DMS114 treated with DMSO at 0.1 percent for 48 hours (cell line): ENCODE data around the gene RPA4.
"Not testable (repeated sequence)": the region's sequence is repeated elsewhere in the genome, so short reads cannot be mapped to it uniquely, and the experiment has no call there.

Source experiments
- DNase-seq: peaks from one replicate; lab custom pipeline; 2025; ENCODE audit not compliant: unreplicated experiment; lab: John Stamatoyannopoulos, UW

RPA4 gene, protein sequence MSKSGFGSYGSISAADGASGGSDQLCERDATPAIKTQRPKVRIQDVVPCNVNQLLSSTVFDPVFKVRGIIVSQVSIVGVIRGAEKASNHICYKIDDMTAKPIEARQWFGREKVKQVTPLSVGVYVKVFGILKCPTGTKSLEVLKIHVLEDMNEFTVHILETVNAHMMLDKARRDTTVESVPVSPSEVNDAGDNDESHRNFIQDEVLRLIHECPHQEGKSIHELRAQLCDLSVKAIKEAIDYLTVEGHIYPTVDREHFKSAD

DNA sequence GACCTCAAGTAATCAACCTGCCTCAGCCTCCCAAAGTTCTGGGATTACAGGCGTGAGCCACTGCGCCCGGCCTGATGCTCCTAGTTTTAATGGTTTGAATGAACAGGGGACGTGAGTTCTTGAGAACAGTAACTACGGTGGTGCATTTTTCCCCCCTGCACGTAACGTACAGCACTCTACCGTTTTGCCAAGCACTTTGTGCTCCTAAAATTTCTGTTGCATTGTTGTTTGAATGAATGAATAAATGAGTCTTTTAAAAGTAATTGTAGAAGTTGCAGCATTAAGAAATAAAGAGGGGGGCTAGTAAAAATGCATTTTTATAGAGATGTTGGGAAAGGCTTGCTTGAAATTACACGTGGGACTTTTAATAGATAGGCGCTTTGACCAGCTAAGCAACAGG, at the start of gene RPA4:
RPA4 (plus strand) TSS at position 301 of the 400 bp plus-strand sequence. CDS start 403 bp downstream, outside the sequence.
- no peak for DNase-seq

DNA sequence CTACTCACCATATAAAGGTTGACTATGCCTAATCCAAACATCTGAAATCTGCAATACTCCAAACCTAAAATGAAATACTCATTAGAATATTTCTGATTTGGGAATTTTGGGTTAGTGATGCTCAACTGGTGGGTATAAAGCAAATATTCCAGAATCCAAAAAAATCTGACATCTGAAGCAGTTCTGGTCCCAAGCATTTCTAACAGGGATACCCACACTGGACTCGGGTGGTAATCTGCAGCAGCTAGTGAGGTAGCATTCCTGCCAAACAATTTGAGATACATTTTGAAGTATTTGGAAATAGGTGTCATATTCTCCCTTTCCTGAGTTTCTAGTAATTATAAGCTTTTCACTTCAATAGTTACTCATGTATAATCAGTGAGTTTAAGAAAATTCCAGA, 49.6 kb upstream of the RPA4 start:
- DNase-seq = no peak

DNA sequence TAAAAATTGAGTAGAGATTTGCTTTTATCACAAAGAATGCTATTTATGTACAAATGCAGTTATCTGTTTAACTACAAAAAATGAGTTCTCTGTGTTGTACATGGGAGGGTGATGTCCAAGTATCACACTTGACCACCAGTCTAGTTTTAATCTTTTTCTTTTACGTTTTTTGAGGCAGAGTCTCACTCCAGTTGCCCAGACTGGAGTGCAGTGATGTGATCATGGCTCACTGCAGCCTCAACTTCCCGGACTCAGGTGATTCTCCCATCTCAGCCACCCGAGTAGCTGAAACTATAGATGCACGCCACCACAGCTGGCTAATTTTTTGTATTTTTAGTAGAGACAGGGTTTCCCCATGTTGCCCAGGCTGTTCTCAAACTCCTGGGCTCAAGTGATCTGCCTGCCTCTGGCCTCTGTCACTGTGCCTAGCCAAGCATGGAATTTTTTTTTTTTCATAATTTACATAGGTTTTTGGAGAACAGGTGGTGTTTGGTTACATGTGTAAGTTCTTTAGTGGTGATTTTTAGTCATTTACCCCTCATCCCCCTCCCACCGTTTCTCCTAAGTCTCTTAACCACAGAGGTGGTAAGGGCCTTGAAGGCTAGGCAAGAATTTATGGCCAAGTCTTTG, 47.9 kb upstream of the RPA4 start:
- DNase-seq = no peak

DNA sequence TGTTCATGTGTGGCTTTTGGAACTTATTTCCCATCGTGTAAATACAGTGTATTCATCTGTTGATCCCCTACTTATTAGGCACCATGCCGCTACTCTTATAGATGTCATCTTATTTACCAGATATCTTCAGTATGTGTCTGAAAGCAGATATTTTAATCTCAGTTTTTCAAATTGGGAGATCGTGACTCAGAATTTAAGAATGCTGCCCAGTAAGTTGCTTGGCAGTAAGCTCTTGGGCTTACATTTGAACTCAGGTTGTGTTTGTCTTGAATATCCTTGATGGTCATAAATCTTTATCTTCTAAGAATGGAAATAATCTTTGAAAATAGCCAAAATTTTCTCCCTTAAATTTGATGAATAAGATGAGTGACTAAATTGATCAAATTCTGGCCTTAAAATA, 45.9 kb upstream of the RPA4 start:
- DNase-seq = no peak

DNA sequence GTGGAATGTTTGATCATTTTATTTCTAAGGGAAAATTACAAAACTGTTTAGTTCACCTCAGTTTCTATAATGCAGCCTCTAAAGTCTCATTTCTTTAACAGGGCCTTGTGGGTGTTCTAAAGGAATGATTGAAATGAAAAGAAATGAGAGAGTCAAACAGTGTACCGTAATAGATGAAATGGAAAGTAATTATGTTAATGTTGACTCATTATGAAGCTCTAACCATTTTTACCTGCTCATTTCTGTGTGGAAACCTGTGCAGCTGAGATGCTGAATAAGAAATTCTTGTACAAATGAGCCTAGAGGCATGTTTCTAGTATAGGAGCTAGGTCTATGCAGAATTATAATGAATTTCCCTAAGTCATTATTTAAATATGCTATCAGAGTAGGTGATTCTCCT, 45.2 kb upstream of the RPA4 start:
- DNase-seq = no peak

DNA sequence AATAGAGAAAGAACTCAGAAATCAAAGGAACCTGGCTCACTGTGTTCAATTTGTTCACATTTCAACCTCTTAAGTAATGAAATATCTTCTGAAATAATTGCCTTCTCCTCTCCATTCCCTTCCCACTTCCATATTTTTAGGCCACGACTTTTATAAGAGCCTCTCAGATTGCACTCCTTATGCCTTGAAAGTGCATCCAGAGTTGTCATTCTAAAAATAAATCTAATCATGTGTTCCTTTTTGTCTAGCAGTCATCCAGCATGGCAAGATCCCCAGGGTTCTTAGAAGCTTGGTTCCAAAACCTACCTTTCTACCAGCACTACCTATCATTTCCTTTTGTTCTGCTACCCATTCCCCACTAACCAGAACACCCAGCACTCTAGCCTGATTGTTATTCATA, 42.4 kb upstream of the RPA4 start:
- no peak for DNase-seq

DNA sequence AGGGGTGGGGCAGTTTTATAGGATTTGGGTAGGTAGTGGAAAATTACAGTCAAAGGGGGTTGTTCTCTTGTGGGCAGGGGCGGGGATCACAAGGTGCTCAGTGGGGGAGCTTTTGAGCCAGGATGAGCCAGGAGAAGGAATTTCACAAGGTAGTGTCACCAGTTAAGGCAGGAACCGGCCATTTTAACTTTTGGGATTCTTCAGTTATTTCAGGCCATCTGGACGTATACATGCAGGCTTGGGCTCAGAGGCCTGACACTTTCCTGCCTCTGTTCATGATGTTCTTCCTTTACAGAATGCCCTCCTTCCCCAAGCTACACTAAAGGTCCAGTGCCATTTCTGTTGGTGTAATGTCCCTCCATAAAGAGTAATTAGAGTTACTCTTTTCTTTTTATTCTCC, 41.8 kb upstream of the RPA4 start:
- not testable (repeated sequence) for DNase-seq

DNA sequence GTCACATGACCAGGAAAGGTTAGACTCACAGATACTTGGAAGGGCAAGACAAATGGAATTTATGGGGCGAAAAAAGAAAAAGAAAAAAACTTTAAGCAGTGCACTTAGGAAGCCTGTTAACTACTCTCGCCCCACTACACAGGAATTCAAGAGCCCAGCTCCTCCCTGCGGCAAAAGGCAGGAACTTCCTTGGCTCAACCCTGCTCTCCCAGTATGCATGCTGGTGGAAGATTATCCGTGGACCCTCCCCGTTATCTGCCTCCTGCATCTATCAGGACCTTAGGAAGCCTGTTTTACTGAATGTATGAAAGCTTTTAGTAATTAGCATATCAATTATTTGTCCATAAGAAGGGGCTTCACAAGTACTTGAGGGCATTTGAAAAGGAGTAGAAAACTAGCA, 40.1 kb upstream of the RPA4 start:
- DNase-seq = no peak

DNA sequence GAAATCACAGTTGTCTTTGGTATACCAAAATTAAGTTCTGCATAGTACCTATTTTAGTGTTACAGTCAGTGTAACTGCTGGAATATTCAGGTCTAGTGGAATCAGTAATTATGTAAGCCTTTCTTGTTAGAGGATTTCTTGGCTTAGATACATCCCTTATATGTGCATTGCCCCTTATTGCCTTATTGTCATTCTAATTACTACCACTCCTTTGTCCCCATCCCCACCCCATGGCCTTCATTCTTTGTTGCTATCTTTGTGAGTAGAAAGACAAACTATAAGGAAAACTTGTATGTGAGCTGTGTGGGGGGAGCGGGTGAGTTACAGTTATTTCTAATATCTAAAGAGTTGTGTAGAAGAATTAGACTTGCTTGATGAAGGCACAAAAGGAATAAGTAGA, 36.9 kb upstream of the RPA4 start:
- no peak for DNase-seq

DNA sequence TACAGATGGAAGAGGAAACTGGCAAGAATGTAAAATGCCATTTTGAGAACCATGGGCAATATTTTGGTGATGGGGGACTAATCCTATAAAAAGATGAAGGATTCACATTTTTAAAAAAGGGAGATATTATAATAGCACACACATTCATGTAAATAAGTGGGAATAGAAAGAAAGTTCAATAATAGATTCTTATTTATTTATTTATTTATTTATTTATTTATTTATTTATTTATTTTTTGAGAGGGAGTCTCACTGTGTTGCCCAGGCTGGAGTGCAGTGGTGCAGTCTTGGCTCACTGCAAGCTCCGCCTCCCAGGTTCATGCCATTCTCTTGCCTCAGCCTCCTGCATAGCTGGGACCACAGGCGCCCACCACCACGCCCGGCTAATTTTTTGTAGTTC, 24.3 kb upstream of the RPA4 start:
- DNase-seq = not testable (repeated sequence)

DNA sequence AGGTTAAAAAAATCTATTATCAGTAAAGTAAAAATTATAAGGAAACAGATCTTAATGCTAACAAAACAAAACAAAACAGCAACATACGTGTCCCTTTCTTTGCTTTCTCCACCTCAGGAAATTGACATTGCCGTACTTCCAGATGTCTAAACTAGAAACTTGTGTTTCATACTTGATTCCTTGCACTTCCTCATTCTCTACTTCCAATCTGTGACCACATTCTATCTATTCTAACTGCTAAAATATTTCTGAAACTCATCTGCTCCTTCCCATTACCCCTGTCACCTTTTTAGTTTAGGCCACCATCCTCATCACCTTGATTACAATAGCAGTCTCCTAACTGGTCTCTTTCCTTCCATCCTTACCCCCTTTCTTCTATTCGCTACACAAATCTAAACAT, 22.5 kb upstream of the RPA4 start:
- DNase-seq = no peak

DNA sequence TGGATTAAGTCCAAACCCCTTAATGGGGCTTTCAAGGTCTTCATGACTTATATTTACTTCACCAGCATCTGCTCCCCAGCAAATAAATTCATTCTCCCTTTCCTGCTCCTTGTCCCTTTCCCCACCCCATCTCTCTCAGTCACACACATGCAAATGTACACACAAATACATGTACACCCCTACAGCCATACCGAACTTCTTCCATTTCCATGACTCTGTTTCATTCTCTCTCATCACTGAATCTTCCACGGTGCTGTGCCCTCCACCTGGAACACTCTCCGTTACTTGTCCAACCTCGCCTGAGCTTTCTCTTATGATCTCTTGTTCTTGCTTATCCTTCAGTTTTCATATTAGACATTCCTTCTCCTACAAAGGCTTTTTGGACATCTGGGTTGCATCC, 22.0 kb upstream of the RPA4 start:
- no peak for DNase-seq

DNA sequence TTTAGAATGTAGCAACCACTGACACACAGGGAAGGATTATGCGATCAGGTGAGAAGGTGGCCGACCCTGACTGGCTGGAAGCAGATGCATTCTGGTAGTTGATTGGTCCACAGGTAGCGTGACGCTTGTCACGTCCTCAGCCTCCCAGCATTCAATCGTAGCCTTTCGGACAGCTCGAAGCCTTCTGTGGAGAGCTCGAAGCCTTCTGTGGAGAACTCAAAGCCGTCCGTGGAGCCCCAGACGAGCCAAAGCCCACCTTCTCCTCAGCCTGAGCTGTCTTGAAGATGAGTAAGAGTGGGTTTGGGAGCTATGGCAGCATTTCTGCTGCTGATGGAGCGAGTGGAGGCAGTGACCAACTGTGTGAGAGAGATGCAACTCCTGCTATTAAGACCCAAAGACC, 319 bp downstream of the RPA4 start:
- no peak for DNase-seq

DNA sequence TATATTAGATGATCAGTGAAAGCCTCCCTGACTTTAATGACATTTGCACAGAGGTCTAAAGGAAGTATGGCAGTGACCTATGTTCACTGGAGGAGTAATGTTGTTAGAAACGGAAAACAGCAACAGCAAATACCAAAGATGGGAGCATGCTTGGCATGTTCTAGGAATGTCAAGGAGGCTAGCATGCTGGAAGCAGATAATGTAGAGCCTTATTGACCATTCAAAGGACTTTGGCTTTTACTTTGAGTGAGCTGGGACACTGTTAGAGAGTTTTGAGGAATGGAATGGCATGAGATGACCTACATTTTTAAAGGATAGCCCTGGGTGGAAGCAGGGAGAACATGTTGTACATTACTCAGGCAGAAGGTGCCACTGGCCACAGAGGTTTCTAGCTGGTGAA, 6.0 kb downstream of the RPA4 start:
- DNase-seq = no peak

DNA sequence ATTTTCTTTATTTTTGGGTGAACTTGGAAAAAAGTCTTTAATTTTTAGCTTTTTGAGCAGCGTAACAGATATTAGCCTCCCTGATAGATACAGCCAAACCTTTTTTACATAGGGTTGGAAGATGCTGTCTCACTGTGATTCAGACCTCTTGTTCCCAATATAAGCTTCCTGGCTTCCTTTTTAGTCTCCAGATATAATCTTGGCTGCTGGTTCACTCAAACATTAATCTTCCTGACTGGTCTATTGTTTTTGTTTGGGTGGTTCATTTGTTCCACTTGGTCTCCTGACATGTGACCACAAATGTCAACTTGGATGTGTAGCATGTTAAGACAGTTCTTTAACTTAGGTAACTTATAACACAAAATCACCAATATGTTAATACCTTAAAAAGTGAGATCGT, 23.0 kb downstream of the RPA4 start:
- no peak for DNase-seq

DNA sequence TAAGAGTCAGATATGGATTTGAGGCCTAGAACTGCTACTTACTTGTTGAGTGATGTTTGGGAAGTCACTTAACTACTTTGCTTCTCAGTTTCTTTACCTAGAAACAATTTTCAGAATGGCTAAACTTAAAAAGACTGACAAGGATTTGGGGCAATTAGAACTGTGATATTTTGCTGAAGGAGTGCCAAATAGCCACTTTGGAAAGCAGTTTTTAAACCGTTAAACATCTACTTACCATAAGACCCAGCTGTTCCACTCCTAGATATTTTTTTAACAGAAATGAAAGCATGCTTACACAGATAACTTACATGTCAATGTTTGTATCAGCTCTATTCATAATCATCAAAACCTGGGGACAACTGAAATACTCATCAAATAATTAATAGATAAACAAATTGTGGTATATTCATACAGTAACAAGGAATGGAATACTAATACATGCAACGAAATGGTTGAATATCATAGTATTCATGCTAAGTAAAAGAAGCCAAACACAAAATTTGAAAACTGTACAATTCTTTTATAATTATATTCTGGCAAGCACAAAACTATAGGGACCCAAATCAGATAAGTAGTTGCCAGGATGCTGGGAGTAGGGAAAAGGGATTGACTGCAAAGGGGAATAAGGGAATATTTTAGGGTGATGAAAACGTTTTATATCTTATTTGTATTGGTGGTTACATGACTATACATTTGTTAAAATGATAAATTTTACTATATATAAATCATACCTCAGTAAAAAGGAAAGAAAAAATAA, 24.0 kb downstream of the RPA4 start:
- DNase-seq = no peak

DNA sequence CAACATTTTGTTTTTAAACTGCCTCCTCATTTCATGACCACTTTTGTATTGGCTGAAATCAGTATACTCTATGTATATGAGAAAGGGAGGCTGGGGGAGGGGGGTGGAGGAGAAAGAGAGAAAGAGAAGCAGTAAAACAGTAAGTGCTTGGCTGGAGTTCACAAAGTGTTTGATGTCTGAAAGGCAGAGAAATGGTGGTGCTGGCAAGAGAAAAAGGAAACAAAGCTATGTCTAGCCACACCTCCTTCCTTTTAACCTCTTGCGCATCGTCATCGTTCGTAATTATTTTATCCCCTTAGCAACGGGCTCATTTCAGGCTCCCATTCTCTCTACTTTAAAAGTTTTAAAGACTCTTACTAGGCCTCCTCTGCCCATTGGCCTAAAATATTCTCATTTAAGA, 25.6 kb downstream of the RPA4 start:
- no peak for DNase-seq

DNA sequence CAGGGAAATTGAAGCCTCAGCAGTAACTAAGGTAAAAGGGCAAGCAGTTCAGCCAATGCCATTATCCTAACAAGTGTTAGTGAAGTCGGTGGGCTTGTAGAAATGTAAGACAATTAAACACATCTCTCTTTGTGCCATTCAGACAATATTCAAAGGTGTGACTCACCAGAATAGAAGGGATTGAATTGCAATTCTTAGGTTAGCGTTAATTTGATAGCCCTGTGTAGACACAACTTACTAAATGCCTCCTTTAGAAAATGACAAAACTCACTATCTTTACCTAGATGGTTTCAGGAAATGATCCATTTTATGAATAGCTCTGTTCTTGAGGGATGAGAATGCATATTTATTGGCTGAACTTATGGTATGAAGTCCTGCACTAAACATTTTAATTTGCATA, 35.2 kb downstream of the RPA4 start:
- no peak for DNase-seq

DNA sequence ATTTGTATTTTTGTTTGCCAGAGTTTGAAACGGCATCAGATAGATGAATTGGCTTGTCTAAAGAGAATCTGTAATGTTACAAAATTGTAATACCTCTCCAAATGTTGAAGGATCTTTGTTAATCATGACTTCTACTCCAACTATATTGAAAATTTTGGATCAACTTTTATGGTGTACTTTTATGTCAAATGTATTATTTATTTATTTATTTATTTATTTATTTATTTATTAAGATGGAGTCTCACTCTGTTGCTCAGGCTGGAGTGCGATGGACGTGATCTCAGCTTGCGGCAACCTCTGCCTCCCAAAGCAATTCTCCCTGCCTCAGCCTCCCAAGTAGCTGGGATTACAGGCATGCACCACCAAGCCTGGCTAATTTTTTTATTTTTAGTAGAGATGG, 36.0 kb downstream of the RPA4 start:
- DNase-seq = no peak

DNA sequence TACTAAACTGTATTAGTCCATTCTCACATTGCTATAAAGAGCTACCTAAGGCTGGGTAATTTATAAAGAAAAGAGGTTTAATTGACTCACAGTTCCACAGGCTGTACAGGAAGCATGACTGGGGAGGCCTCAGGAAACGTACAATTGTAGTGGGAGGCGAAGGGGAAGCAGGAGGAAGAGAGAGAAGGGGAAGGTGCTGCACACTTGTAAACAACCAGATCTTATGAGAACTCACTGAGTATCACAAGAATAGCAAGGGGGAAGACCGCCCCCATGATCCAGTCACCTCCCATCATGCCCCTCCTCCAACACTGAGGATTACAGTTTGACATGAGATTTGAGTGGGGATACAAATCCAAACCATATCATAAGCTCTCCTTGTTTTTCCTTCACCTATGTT, 40.9 kb downstream of the RPA4 start:
- DNase-seq = no peak

DNA sequence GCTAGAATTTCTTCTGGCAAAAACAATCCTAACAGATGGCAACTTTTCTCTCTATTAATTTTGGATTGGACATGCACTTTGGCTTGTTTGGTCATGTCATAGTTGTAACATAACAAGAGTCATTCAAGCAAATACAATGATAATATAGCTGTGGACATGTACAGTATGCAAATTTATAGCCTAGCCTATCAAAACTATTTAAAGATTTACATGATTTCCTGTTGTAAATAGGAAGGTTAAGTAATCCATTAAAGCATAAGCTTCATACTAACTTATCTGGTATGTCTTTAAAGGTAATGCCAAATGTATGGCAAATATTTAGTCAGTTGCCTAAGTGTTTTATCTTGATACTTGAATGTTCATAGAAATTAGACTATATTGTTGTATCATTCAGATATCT, 45.3 kb downstream of the RPA4 start:
- DNase-seq = no peak
